Embryonic facial prominence (tissue), 1 donor: ENCODE results near the gene PBX4.

Experiments
- DNase-seq: peaks from one replicate; pipeline ENCODE4 v3.0.0-alpha.2; 2016; ENCODE audit errors: extremely low spot score

PBX4 gene

DNA sequence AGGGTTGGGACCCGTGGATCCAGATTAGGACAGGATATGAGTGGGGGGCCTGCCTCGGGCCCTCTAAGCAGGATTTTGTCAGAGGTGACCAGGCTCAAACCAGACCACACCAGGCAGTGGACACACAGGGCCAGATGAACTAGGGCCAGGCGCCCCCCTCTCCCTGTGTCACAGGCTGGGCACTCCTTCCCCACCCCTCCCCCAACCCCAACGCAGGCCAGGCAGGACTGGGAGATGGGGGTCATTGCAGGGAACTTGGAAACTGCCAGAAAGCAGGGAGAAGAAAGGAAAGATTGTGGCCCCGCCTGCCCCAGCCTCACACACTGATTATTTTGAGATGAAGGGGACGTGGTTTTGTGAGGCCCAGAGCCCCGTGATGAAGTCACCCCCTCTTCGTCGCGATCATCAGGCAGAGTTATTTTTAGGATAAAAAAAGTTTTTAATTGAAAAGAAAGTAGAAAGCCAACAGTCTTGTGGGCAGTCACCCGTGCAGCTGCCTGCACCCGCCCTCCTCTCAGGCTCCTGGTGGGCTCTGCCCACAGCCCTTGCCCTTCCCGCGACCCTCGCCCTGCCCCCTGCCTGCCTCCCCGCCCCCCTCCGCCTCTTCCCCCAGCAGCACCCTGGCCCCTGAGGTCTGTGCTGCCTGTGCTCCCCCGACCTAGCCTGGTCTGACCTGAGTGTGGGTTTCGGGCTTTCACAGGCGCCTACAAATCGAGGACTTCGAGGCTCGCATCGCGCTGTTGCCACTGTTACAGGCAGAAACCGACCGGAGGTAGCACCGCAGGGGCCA lies 91.7 kb downstream of the PBX4 start:
- no peak for DNase-seq

GRCh38 chr19:19525611-19526380 lies 92.7 kb downstream of the PBX4 start:
- no peak for DNase-seq

GRCh38 chr19:19524053-19524452 lies 94.4 kb downstream of the PBX4 start:
- DNase-seq = no peak

- DNase-seq = no peak
Observed at GRCh38 chr19:19523177-19523576, 95.3 kb downstream of the PBX4 start.

DNA sequence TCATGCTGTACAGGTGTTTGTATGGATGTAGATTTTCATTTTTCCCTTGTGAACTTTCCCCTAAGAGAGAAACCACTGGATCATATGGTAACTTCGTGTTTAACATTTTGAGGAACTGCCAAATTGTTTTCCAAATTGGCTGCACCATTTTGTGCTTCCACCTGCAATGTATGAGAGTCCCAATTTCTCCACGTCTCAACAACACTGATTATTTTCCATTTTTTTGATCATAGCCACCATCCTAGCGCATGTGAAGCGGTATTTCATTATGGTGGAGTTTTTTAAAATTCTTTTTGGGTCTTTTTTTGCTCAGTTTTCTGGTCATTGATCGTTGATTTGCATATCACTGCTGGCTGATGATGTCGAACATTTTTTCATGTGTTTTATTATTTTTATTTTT lies 97.5 kb downstream of the PBX4 start:
- DNase-seq = no peak

- no peak for DNase-seq
Observed at GRCh38 chr19:19517235-19517619, 101.3 kb downstream of the PBX4 start.

DNA sequence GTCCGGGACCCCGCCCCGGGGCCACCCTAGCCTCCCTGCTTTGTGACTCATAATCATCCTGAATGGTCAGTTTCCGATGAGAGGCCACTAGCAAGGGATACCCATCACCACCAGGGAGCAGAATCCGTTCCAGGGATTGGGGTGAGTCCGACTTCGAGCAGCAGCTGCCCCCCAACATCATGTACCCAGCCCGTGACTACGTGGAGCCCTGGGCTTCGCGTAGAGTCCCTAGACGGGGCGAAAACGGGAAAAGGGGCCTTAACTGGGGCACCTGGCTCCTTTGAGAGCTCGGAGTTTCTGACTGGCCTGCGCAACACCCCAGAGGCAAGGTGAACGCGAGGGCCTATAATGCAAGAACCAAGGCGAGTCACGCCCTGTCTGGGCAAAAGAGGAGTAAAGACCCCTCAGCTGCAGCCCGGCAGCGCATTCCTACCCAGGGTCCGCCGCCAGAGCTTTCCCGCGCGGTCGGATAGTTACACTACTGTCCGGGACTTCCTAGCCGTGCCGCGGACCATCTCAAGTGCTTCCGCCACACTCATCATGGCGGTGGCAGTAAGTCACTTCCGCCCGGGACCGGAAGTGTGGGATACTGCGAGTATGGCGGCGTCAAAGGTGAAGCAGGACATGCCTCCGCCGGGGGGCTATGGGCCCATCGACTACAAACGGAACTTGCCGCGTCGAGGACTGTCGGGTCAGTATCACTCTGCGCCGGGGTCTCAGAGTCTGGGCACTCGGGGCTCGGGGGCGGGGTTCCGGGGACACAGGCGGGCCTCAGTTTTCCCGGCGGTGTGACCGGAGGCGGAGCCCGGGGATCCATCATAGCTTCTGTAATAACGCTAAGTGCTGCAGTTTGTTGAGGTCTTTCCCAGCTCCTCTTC lies 102.6 kb downstream of the PBX4 start, which contains the start of gene NDUFA13:
Gene NDUFA13, plus strand, starts transcription at position 584 of the 878 bp plus-strand sequence. Its CDS starts 14 bp downstream, at position 598.
- DNase-seq = peak; percentile 84

GRCh38 chr19:19514881-19515641 lies 103.4 kb downstream of the PBX4 start, which contains the start of gene TSSK6:
TSS of gene TSSK6 (minus strand) at chr19:19515548. CDS start at chr19:19515427, 121 bp downstream.
- no peak for DNase-seq

DNA sequence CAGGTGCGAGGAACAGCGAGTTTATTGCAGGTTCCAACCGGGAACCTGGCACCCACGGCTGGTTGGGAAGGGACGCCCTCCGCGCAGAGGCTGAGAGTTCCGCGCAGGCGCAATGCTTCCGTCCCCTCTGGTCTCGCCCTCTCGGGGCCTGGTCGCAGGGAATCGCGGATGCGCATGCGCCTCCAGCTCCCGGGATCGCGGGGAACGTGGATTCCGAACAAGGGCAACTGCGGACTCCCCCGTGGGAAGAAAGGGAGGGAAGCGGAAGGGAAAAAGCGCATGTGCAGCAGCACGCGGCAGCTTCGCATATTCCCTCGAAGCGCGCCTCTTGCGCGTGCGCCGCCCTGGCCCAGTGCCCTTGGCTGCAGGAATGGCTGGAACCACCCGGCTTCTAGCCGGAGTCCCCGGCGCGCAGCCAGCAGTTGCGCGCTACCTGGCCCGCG lies 104.3 kb downstream of the PBX4 start:
- DNase-seq = peak; percentile 34

- no peak for DNase-seq
Observed at GRCh38 chr19:19513682-19514081, 104.8 kb downstream of the PBX4 start.
